Fibroblast of lung (primary cell): Measurements from ENCODE around the gene PRKCQ.

Experiments used
- CTCF ChIP-seq, 2 donors: IDR thresholded peaks in 1 of 2; conservative IDR thresholded peaks in 1 of 2; 1 replicate in 1 of 2; 2 replicates in 1 of 2; pipeline ENCODE4 v1.5.1; 2011 to 2012; ENCODE audit warnings: low read length in 2 of 2, control low read depth in 1 of 2, inconsistent platforms in 1 of 2, low read depth in 1 of 2, mild to moderate bottlenecking in 1 of 2
- EZH2 ChIP-seq: IDR thresholded peaks from 2 replicates; pipeline ENCODE4 v1.5.1; 2012; ENCODE audit warnings: low read length, control low read depth, mild to moderate bottlenecking; ENCODE audit errors: missing control alignments

- TF ChIP-seq CTCF (conservative IDR thresholded peaks at IDR 0.05 in 1 of 2, IDR thresholded peaks at IDR 0.05 in 1 of 2; ENCODE audit: low read depth in 1 of 2, low read length in 2 of 2) = no peak
- no peak for TF ChIP-seq EZH2
Observed at GRCh38 chr10:6569259-6569658, 10.8 kb downstream of the PRKCQ start.
